EL (cell line): Measurements from ENCODE around the gene HMX3.
A peak's percentile ranks its signal among the peaks of the same experiment; 100 is the strongest.
"Not testable (repeated sequence)": the region's sequence is repeated elsewhere in the genome, so short reads cannot be mapped to it uniquely, and the experiment has no call there.

Experiments used
- DNase-seq: peaks from one replicate; pipeline ENCODE4 v3.0.0-alpha.2; 2016

The HMX3 gene

GRCh38 chr10:123149162-123149567 is 13.4 kb downstream of the HMX3 start:
- no peak for DNase-seq

GRCh38 chr10:123149568-123150270 is 13.9 kb downstream of the HMX3 start:
- peak; percentile 39 for DNase-seq

GRCh38 chr10:123150271-123150985 is 14.7 kb downstream of the HMX3 start:
- DNase-seq = no peak

- peak; percentile 29 for DNase-seq
Observed at GRCh38 chr10:123150986-123151736, 15.4 kb downstream of the HMX3 start.

- DNase-seq = no peak
Observed at GRCh38 chr10:123151737-123152135, 16.0 kb downstream of the HMX3 start.

GRCh38 chr10:123153486-123154091 is 17.8 kb downstream of the HMX3 start:
- no peak for DNase-seq

GRCh38 chr10:123154092-123154710 is 18.4 kb downstream of the HMX3 start, which contains the start of gene BUB3:
Gene BUB3 (plus strand): TSS chr10:123154402. CDS start chr10:123154918, 516 bp downstream.
- peak; percentile 100 for DNase-seq

GRCh38 chr10:123154711-123155505 is 19.1 kb downstream of the HMX3 start:
- DNase-seq = peak; percentile 59

GRCh38 chr10:123156078-123156477 is 20.3 kb downstream of the HMX3 start:
- peak; percentile 72 for DNase-seq

- DNase-seq = peak; percentile 67
Observed at GRCh38 chr10:123157210-123157609, 21.4 kb downstream of the HMX3 start.

- no peak for DNase-seq
Observed at GRCh38 chr10:123158682-123159081, 22.9 kb downstream of the HMX3 start.

GRCh38 chr10:123160311-123160980 is 24.7 kb downstream of the HMX3 start:
- no peak for DNase-seq

- DNase-seq = no peak
Observed at GRCh38 chr10:123164319-123164718, 28.5 kb downstream of the HMX3 start.

GRCh38 chr10:123165445-123166072 is 29.8 kb downstream of the HMX3 start:
- DNase-seq = no peak

- DNase-seq = no peak
Observed at GRCh38 chr10:123166618-123167017, 30.8 kb downstream of the HMX3 start.

GRCh38 chr10:123170961-123171360 is 35.2 kb downstream of the HMX3 start:
- DNase-seq = no peak

GRCh38 chr10:123171616-123172015 is 35.8 kb downstream of the HMX3 start:
- not testable (repeated sequence) for DNase-seq

GRCh38 chr10:123175389-123176387 is 39.9 kb downstream of the HMX3 start:
- no peak for DNase-seq

GRCh38 chr10:123178390-123178789 is 42.6 kb downstream of the HMX3 start:
- not testable (repeated sequence) for DNase-seq
